ENCODE data around the gene CLUH. TPM values are rescaled to one million over a fixed set of nuclear protein-coding genes. Genes with fewer than 3 reads are reported as not detected.

Gene CLUH
- total RNA-seq, 6 experiments from 2014 or later = 88.9 to 224 (median 166) TPM

DNA sequence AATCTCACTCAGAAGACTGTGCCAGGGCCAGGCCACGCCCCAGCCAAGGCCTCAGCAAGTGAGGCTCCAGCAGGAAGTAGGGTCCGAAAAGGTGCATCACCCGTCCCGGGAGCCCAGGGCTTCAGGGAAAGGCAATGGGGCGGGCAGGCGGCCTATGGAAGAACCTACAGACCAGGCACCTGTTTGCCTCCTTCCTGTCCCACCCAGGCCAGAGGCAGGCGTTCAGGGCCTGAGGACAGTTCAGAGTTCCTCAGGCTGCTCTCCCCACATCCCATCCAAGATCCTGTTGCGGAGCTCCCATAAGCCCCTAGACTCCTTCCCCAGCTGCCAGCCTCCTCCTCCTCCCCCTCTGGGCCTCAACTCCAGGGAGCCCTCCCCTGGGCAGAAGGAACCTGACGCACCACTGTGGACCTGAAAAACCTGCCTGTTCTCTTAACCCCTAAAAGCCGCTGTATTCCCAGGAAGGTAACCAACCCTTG is 2.3 kb downstream of the CLUH start:
- WGBS (ENCODE audit: insufficient coverage, low coverage, low lambda C conversion rate, missing lambda C conversion rate) = 14% methylated on average over 5 of the region's 10 CpGs
- H3K36me3 ChIP-seq = peaks cover 0 to 6% (median under 1%) of the 10 kb centered on the region in 4 donors
- peak overlapping the region; percentile 9 to 84 (median 76) for H3K27ac ChIP-seq
- intact Hi-C loops (cut with DNase I) = no loop called here
- peak overlapping the region; percentile 84 to 99 (median 93) for H3K4me3 ChIP-seq
- DNase-seq (peak; percentile 81 to 83 (median 83)), ATAC-seq (peak; percentile 30 to 50 (median 40))
- H3K9me3 ChIP-seq = no peaks in the 10 kb centered on the region
- no peaks in the 10 kb centered on the region for H3K27me3 ChIP-seq
- H3K4me1 ChIP-seq = peaks cover 0 to 59% (median 18%) of the 10 kb centered on the region in 4 donors
- TF ChIP-seq POLR2A (IDR thresholded peaks at IDR 0.05) = no peak
- TF ChIP-seq, protein P1, sequence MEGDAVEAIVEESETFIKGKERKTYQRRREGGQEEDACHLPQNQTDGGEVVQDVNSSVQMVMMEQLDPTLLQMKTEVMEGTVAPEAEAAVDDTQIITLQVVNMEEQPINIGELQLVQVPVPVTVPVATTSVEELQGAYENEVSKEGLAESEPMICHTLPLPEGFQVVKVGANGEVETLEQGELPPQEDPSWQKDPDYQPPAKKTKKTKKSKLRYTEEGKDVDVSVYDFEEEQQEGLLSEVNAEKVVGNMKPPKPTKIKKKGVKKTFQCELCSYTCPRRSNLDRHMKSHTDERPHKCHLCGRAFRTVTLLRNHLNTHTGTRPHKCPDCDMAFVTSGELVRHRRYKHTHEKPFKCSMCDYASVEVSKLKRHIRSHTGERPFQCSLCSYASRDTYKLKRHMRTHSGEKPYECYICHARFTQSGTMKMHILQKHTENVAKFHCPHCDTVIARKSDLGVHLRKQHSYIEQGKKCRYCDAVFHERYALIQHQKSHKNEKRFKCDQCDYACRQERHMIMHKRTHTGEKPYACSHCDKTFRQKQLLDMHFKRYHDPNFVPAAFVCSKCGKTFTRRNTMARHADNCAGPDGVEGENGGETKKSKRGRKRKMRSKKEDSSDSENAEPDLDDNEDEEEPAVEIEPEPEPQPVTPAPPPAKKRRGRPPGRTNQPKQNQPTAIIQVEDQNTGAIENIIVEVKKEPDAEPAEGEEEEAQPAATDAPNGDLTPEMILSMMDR (IDR thresholded peaks at IDR 0.05) = no peak

DNA sequence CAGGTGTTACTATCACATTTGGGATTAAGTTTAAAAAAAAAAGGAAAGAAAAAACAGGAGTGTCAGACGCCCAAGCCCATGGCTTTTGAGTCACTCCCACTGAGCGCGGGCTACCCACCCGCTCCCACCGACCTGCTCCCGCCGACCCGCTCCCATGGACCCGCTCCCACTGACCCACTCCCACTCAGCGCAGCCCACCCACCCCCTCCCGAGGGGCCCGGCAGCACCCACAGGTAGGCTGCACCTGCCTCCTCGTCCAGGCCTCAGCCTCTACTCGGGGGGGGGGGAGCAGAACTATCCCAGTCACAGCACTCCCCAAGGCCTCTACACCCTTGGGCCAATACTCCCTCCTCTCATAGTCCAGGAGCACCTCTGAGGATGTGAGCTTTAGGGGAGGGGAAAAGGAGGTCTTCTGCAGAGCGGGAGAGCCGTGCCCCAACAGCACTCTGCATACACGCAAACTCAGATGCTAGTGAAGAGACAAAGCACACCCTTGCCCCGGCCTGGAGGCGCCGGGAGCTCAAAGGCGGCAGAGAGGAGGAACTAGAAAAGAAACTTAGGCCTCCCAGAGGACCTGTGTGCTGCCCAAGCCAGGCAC is 2.9 kb downstream of the CLUH start:
- 16% methylated on average over 10 of the region's 21 CpGs for WGBS (ENCODE audit: insufficient coverage, low coverage, low lambda C conversion rate, missing lambda C conversion rate)
- H3K4me1 ChIP-seq = peaks cover 0 to 65% (median 18%) of the 10 kb centered on the region in 4 donors
- peak in 1 of 3 donors; percentile 52 for DNase-seq
- intact Hi-C loops (cut with DNase I) = no loop called here
- no peaks in the 10 kb centered on the region for H3K9me3 ChIP-seq
- H3K4me3 ChIP-seq = peak overlapping the region; percentile 84 to 99 (median 93)
- ATAC-seq = no peak
- no peaks in the 10 kb centered on the region for H3K27me3 ChIP-seq
- peak overlapping the region in 1 of 3 donors; percentile 76 for H3K27ac ChIP-seq
- TF ChIP-seq POLR2A (IDR thresholded peaks at IDR 0.05) = no peak
- TF ChIP-seq, protein P1 (IDR thresholded peaks at IDR 0.05) = no peak
- peaks cover 0 to 7% (median 3%) of the 10 kb centered on the region in 4 donors for H3K36me3 ChIP-seq

DNA sequence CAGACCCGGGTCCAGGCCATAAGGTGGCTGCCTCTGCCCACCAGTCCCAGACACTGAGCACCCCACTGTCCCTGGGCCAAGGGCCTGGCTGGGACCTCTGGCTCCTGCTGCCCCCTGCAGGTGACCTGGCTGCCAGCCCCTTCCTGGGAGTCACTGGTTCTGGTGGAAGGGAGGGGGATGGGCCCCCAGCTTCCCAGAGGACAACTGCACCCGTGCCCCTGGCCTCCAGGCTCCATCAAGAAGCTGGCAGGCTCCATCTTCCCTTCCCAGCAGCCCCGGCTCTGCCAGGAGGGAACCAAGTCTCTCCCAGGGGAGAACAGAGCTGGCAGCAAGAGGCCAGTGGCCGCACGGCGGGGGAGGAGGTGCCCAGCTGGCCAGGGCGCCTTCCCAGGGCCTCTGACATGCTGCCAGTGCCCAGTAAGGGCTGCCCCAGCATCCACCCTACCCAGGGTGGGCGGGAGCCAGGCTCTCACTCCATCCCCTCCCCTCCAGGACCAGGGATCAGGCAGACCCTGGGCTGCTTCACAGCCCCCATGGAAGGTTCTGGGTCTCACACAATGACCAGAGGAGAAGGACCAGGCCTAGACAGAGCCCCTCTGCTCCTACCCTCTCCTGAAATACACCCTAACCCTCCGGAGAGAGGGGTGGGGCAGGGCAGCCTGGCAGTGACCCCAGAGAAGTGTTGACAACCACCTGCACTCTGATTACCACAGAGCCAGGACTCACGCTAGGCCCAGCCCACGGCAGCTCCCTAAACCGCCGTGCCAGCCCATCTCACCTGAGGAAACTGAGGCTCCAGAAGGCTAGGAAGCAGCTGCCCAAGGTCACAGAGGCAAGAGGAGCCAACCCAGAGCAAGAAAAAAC is 3.6 kb downstream of the CLUH start:
- DNase-seq (peak; percentile 64 to 83 (median 81)), ATAC-seq (peak; percentile 10 to 35 (median 26))
- Histone ChIP-seq H3K27ac (peak overlapping the region in 1 of 3 donors; percentile 76), H3K4me3 (peak overlapping the region; percentile 84 to 99 (median 93)), H3K9me3 (no peaks in the 10 kb centered on the region), H3K4me1 (peaks cover 0 to 66% (median 18%) of the 10 kb centered on the region in 4 donors), H3K36me3 (peaks cover 0 to 14% (median 4%) of the 10 kb centered on the region in 4 donors), H3K27me3 (no peaks in the 10 kb centered on the region)
- TF ChIP-seq POLR2A (IDR thresholded peaks at IDR 0.05) = no peak
- TF ChIP-seq, protein P1 (IDR thresholded peaks at IDR 0.05) = peak; percentile 42 to 62 (median 45)
- 42% methylated on average over 5 of the region's 13 CpGs for WGBS (ENCODE audit: insufficient coverage, low coverage, low lambda C conversion rate, missing lambda C conversion rate)
- intact Hi-C loops (cut with DNase I) = no loop called here

DNA sequence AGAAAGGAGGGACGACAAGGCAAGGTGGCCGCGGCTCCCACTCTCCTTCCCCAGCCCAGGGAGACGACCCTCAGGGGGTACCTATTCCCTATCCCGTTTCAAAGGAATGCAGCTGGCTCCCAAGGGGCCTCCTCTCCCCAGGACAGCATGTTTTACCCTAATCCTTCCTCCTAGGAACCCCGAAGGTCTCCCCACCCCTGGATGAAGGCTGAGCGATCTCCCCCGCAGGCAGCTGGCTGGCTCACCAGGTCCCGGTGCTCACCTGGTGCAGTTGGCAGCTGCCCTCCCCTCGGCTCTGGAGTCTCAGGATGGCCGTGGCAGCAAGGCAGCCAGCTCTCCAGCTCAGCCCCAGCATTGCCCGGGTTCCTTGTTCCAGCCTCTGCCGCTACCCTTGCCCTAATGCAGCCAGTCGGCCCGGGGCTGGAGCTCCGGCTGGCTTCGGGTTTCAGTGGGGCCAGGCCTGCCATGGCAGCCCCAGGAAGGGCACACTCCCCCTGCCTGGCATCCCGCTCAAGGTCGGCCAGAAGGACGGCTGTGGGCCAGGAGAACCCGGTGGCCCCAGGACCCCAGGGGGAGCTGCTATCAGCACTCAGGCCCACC is 4.6 kb downstream of the CLUH start:
- ATAC-seq (no peak), DNase-seq (peak; percentile 40 to 57 (median 53))
- Histone ChIP-seq H3K27ac (peak overlapping the region in 1 of 3 donors; percentile 76), H3K9me3 (no peaks in the 10 kb centered on the region), H3K36me3 (peaks cover 0 to 23% (median 8%) of the 10 kb centered on the region in 4 donors), H3K4me1 (peaks cover 0 to 57% (median 18%) of the 10 kb centered on the region in 4 donors), H3K27me3 (no peaks in the 10 kb centered on the region), H3K4me3 (peak overlapping the region in 2 of 3 donors; percentile 84 to 99)
- intact Hi-C loops (cut with DNase I) = no loop called here
- WGBS (ENCODE audit: insufficient coverage, low coverage, low lambda C conversion rate, missing lambda C conversion rate) = 63% methylated on average over 5 of the region's 21 CpGs
- no peak for TF ChIP-seq POLR2A (IDR thresholded peaks at IDR 0.05)
- TF ChIP-seq, protein P1 (IDR thresholded peaks at IDR 0.05) = no peak

Data from right lobe of liver (tissue), 6 donors.